Endothelial cell (in vitro differentiated cells): Measurements from ENCODE around the gene NKAP. TPM values are rescaled to one million over a fixed set of nuclear protein-coding genes. Genes with fewer than 3 reads are reported as not detected.
A peak's percentile ranks its signal among the peaks of the same experiment; 100 is the strongest.
"Not testable (repeated sequence)": the region's sequence is repeated elsewhere in the genome, so short reads cannot be mapped to it uniquely, and the experiment has no call there.

Experiments
- DNase-seq: peaks from one replicate; pipeline ENCODE4 v3.0.0; 2021; ENCODE audit warnings: low spot score
- H3K27ac Mint-ChIP-seq: one replicate; pipeline ENCODE4 v1.8.0; 2021; ENCODE audit warnings: mixed read lengths, inconsistent platforms; ENCODE audit not compliant: unreplicated experiment
- H3K27me3 Mint-ChIP-seq: one replicate; pipeline ENCODE4 v1.8.0; 2021; ENCODE audit warnings: mild to moderate bottlenecking, moderate library complexity, mixed read lengths, inconsistent platforms; ENCODE audit not compliant: unreplicated experiment
- H3K36me3 Mint-ChIP-seq: one replicate; pipeline ENCODE4 v1.8.0; 2021; ENCODE audit warnings: mild to moderate bottlenecking, low read depth, mixed read lengths, inconsistent platforms; ENCODE audit not compliant: unreplicated experiment
- H3K4me1 Mint-ChIP-seq: one replicate; pipeline ENCODE4 v1.8.0; 2021; ENCODE audit warnings: mild to moderate bottlenecking, mixed read lengths, inconsistent platforms; ENCODE audit not compliant: unreplicated experiment
- H3K4me3 Mint-ChIP-seq: one replicate; pipeline ENCODE4 v1.8.0; 2021; ENCODE audit warnings: mild to moderate bottlenecking, mixed read lengths, inconsistent platforms; ENCODE audit not compliant: unreplicated experiment
- H3K9me3 Mint-ChIP-seq: one replicate; pipeline ENCODE4 v1.8.0; 2021; ENCODE audit warnings: mixed read lengths, inconsistent platforms; ENCODE audit not compliant: unreplicated experiment
- total RNA-seq: library from RNA; stranded (reverse); fragmentation: NEBNext Ultra II Directional; extraction: Animal tissue kit (Norgen Biotek cat#: 25700); gene quantifications from one replicate; pipeline ENCODE4 v1.2.1, GENCODE V29; 2021; ENCODE audit not compliant: unreplicated experiment
- TF ChIP-seq, protein P1 (sequence below): fragments of 200-600 bp; sonication (generic); IDR thresholded peaks from one replicate; pipeline ENCODE4 v1.5.0; 2021; ENCODE audit warnings: antibody characterized with exemption; ENCODE audit not compliant: unreplicated experiment

NKAP gene
- total RNA-seq, 1 donor from 2014 or later: 7.5 TPM

DNA sequence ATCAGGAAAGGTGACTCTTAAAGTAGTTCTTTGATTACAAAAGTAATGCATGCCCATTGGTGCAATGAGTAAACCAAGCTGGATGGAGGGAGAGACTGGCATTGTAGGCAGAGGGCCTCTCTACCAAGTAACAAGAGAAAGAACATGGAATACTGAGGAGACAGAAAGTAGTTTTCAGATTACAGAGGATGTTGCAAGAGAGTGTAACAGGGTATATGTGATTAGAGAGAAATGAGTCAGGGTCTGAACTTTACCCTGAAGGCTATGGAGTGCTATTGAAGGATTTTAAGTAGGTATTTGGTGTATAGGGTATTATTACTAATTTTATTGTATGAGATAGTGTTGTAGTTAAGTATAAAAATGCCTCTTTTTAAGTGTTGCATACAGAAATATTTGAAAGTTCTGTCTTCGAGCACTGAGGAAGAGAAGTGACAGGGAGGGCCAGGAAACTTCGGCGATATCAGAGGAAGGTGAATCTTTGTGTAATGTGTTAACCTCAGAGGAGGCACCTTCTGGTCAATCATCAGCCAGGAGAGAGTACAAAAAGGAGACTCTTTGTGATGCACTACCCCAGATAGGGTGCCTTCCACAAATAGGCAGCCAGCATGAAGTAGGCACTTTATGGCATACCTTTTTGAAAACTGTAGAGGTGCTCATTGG is 8.2 kb downstream of the NKAP start:
- DNase-seq: no peak
- TF ChIP-seq, protein P1, sequence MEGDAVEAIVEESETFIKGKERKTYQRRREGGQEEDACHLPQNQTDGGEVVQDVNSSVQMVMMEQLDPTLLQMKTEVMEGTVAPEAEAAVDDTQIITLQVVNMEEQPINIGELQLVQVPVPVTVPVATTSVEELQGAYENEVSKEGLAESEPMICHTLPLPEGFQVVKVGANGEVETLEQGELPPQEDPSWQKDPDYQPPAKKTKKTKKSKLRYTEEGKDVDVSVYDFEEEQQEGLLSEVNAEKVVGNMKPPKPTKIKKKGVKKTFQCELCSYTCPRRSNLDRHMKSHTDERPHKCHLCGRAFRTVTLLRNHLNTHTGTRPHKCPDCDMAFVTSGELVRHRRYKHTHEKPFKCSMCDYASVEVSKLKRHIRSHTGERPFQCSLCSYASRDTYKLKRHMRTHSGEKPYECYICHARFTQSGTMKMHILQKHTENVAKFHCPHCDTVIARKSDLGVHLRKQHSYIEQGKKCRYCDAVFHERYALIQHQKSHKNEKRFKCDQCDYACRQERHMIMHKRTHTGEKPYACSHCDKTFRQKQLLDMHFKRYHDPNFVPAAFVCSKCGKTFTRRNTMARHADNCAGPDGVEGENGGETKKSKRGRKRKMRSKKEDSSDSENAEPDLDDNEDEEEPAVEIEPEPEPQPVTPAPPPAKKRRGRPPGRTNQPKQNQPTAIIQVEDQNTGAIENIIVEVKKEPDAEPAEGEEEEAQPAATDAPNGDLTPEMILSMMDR: no peak
- Mint-ChIP-seq H3K36me3 (no peaks in the 10 kb centered on the region), H3K9me3 (no peaks in the 10 kb centered on the region), H3K4me1 (no peaks in the 10 kb centered on the region), H3K27me3 (peaks cover 2% of the 10 kb centered on the region), H3K4me3 (peak overlapping the region; percentile 57), H3K27ac (no peak overlapping the region)

DNA sequence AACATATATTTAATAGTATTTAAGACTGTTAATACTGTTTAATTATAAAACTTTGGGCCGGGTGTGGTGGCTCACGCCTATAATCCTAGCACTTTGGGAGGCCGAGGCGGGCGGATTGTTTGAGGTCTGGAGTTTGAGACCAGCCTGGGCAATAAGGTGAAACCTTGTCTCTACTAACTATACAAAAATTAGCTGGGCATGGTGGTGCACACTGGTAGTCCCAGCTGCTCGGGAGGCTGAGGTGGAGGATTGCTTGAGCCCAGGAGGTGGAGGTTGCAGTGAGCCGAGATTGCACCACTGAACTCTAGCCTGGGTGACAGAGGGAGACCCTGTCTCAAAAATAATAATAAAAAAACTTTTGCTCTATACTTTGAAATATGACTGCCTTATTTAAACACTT is 21.2 kb downstream of the NKAP start:
- H3K27me3 Mint-ChIP-seq, H3K27ac Mint-ChIP-seq, H3K4me1 Mint-ChIP-seq, H3K36me3 Mint-ChIP-seq, H3K9me3 Mint-ChIP-seq, H3K4me3 Mint-ChIP-seq, DNase-seq: not testable (repeated sequence)

DNA sequence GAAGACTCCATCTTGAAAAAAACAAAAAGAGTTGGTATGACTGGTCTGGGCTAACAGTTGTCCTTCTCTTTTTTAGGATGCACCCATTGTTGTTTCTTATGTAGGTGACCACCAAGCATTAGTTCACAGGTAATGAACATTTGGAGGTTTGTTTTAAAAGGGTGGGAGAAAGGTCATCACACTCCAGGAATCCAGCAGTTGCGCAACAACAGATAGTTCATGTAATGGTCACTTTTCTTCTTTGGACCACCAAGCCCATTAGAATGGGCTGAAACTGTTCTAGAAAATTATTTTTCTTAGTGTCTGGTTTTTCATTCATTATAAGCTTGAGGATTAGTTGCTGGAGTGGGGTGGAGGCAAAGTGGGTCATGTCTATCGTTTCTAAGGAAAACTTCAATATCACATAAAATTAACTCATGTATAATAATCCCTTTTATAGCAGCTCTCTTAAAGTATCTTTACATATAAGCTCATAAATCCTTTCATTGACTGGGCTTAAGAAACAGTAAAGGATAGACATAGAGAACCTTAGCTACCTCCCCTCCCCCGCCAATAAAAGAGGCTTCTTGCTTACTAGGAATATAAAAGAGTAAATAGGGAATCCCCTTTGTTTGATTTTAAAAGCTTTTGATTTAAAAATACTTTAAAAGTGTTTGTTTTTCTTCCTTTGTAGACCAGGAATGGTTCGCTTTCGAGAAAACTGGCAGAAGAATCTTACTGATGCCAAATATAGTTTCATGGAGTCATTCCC is 23.5 kb downstream of the NKAP start:
- H3K9me3 Mint-ChIP-seq: no peaks in the 10 kb centered on the region
- no peaks in the 10 kb centered on the region for H3K27me3 Mint-ChIP-seq
- no peak overlapping the region for H3K4me3 Mint-ChIP-seq
- H3K4me1 Mint-ChIP-seq: no peaks in the 10 kb centered on the region
- H3K36me3 Mint-ChIP-seq: peaks cover 1% of the 10 kb centered on the region
- no peak for DNase-seq
- TF ChIP-seq, protein P1: no peak
- no peak overlapping the region for H3K27ac Mint-ChIP-seq

DNA sequence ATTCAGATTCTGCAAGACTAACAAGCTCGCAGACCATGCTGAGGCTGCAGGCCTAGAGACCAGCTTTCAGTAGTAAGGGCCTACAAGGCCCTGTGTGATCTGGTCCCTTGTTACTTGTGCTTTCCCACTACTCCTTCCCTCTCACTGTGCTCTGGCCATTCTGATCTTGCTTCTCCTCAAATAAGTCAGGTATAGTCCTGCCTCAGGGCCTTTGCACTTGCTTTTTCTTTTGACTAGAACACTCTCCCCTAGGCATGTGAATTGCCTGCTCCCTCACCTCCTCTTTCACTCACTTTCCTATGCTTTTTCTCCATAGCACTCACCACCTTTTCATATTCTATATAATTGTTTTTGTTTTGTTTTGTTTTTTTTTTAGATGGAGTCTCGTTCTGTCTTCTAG is 25.7 kb downstream of the NKAP start:
- no peaks in the 10 kb centered on the region for H3K36me3 Mint-ChIP-seq
- H3K9me3 Mint-ChIP-seq: no peaks in the 10 kb centered on the region
- H3K27ac Mint-ChIP-seq: no peak overlapping the region
- no peaks in the 10 kb centered on the region for H3K27me3 Mint-ChIP-seq
- no peak for DNase-seq
- no peaks in the 10 kb centered on the region for H3K4me1 Mint-ChIP-seq
- H3K4me3 Mint-ChIP-seq: no peak overlapping the region
- TF ChIP-seq, protein P1: no peak

DNA sequence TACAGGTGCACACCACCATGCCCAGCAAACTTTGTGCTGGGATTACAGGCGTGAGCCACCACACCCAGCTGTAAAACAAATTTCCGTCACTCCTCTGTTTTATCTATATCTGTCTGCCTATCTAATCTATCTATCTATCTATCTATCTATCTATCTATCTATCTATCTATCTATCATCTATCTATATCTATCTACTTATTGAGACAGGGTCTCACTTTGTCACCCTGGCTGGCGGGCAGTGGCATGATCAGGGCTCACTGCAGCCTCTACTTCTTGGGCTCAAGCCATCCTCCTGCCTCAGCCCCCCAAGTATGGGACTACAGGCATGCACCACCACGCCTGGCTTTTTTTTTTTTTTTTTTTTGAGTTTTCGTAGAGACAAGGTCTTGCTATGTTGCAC is 27.2 kb downstream of the NKAP start:
- TF ChIP-seq, protein P1: no peak
- H3K36me3 Mint-ChIP-seq: no peaks in the 10 kb centered on the region
- no peaks in the 10 kb centered on the region for H3K9me3 Mint-ChIP-seq
- no peaks in the 10 kb centered on the region for H3K27me3 Mint-ChIP-seq
- H3K27ac Mint-ChIP-seq: no peak overlapping the region
- no peaks in the 10 kb centered on the region for H3K4me1 Mint-ChIP-seq
- DNase-seq: no peak
- no peak overlapping the region for H3K4me3 Mint-ChIP-seq
